MM.1S (cell line): ENCODE measurements around the gene OGFR.

ENCODE experiments used
- DNase-seq: peaks from one replicate; pipeline ENCODE4 v3.0.0-alpha.2; 2015
- H2AFZ ChIP-seq: fragments of 300-600 bp; sonication (generic); 2 replicates; pipeline ENCODE4 v1.6.0; 2016; ENCODE audit warnings: antibody characterized with exemption, low read length
- H3F3A ChIP-seq: fragments of 300-600 bp; sonication (generic); 2 replicates; pipeline ENCODE4 v1.6.1; 2016; ENCODE audit warnings: mild to moderate bottlenecking, antibody characterized with exemption, low read length, moderate library complexity, mixed read lengths; ENCODE audit not compliant: insufficient read depth
- H3K27ac ChIP-seq: fragments of 300-600 bp; sonication (generic); 2 replicates; pipeline ENCODE4 v1.5.1; 2016; ENCODE audit warnings: mild to moderate bottlenecking, low read length
- H3K27me3 ChIP-seq: fragments of 300-600 bp; sonication (generic); replicated peaks from 2 replicates; pipeline ENCODE4 v1.6.0; 2016; ENCODE audit warnings: low read length; ENCODE audit not compliant: insufficient read depth
- H3K36me3 ChIP-seq: fragments of 300-600 bp; sonication (generic); replicated peaks from 2 replicates; pipeline ENCODE4 v1.6.1; 2016; ENCODE audit warnings: mild to moderate bottlenecking, low read length, mixed read lengths; ENCODE audit not compliant: insufficient read depth
- H3K4me1 ChIP-seq: fragments of 300-600 bp; sonication (generic); 2 replicates; pipeline ENCODE4 v1.6.1; 2016; ENCODE audit warnings: low read length, mixed read lengths
- H3K4me2 ChIP-seq: fragments of 300-600 bp; sonication (generic); 2 replicates; pipeline ENCODE4 v1.6.0; 2016; ENCODE audit warnings: low read depth, low read length
- H3K4me3 ChIP-seq: fragments of 300-600 bp; sonication (generic); 2 replicates; pipeline ENCODE4 v1.5.1; 2016; ENCODE audit warnings: low read length, mixed read lengths
- H3K79me2 ChIP-seq: fragments of 300-600 bp; sonication (generic); 2 replicates; pipeline ENCODE4 v1.6.1; 2016; ENCODE audit warnings: mixed run types, low read length, mixed read lengths
- H3K9ac ChIP-seq: fragments of 300-600 bp; sonication (generic); 2 replicates; pipeline ENCODE4 v1.6.1; 2016; ENCODE audit warnings: low read length, mixed read lengths
- H3K9me2 ChIP-seq: fragments of 300-600 bp; sonication (generic); replicated peaks from 2 replicates; pipeline ENCODE4 v1.6.1; 2016; ENCODE audit warnings: mild to moderate bottlenecking, low read length, mixed read lengths; ENCODE audit not compliant: insufficient read depth
- H3K9me3 ChIP-seq: fragments of 300-600 bp; sonication (generic); replicated peaks from 2 replicates; pipeline ENCODE4 v1.6.1; 2016; ENCODE audit warnings: mild to moderate bottlenecking, low read length, mixed read lengths; ENCODE audit not compliant: insufficient read depth
- H4K20me1 ChIP-seq: fragments of 300-600 bp; sonication (generic); 2 replicates; pipeline ENCODE4 v1.6.1; 2016; ENCODE audit warnings: mild to moderate bottlenecking, low read length, moderate library complexity, mixed read lengths; ENCODE audit not compliant: insufficient read depth
- EZH2 ChIP-seq: fragments of 300-600 bp; sonication (generic); optimal IDR thresholded peaks from 2 replicates; pipeline ENCODE3; 2017; ENCODE audit warnings: low read depth, mild to moderate bottlenecking, antibody characterized with exemption, low read length, mixed read lengths
- EZH2phosphoT487 ChIP-seq: fragments of 300-600 bp; sonication (generic); IDR thresholded peaks from 2 replicates; pipeline ENCODE4 v1.6.1; 2018; ENCODE audit warnings: antibody characterized with exemption, low read length
- TF ChIP-seq, protein P1 (sequence below): fragments of 300-600 bp; sonication (generic); IDR thresholded peaks from 2 replicates; pipeline ENCODE4 v1.5.1; 2016; ENCODE audit warnings: antibody characterized with exemption, low read length, mixed read lengths

Gene OGFR

DNA sequence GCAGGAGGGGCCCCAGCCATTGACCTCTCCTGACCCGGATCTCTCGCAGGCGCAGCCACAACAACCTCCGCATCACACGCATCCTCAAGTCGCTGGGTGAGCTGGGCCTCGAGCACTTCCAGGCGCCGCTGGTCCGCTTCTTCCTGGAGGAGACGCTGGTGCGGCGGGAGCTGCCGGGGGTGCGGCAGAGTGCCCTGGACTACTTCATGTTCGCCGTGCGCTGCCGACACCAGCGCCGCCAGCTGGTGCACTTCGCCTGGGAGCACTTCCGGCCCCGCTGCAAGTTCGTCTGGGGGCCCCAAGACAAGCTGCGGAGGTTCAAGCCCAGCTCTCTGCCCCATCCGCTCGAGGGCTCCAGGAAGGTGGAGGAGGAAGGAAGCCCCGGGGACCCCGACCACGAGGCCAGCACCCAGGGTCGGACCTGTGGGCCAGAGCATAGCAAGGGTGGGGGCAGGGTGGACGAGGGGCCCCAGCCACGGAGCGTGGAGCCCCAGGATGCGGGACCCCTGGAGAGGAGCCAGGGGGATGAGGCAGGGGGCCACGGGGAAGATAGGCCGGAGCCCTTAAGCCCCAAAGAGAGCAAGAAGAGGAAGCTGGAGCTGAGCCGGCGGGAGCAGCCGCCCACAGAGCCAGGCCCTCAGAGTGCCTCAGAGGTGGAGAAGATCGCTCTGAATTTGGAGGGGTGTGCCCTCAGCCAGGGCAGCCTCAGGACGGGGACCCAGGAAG, 7.7 kb downstream of the OGFR start:
- Histone ChIP-seq H3K4me2 (no peak overlapping the region), H3K9me2 (no peaks in the 10 kb centered on the region), H3K9me3 (no peaks in the 10 kb centered on the region), H3K27me3 (peaks cover 25% of the 10 kb centered on the region), H2AFZ (no peak overlapping the region), H4K20me1 (no peaks in the 10 kb centered on the region), H3K27ac (no peak overlapping the region), H3K36me3 (0 out of 2 replicates have a peak, but pooled peaks cover 2% of the 10 kb centered on the region), H3K4me3 (no peak overlapping the region), H3F3A (no peaks in the 10 kb centered on the region), H3K4me1 (no peaks in the 10 kb centered on the region), H3K9ac (no peak overlapping the region), H3K79me2 (peaks cover 2% of the 10 kb centered on the region; the same call in 1 of the 2 replicates)
- DNase-seq, result no peak
- no peak for TF ChIP-seq EZH2

DNA sequence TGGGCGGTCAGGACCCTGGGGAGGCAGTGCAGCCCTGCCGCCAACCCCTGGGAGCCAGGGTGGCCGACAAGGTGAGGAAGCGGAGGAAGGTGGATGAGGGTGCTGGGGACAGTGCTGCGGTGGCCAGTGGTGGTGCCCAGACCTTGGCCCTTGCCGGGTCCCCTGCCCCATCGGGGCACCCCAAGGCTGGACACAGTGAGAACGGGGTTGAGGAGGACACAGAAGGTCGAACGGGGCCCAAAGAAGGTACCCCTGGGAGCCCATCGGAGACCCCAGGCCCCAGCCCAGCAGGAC, 8.2 kb downstream of the OGFR start:
- Histone ChIP-seq H3K27ac (no peak overlapping the region), H3K9me2 (no peaks in the 10 kb centered on the region), H3K36me3 (0 out of 2 replicates have a peak, but pooled peaks cover 2% of the 10 kb centered on the region), H2AFZ (no peak overlapping the region), H3K27me3 (peaks cover 30% of the 10 kb centered on the region), H3F3A (no peaks in the 10 kb centered on the region), H3K79me2 (no peaks in the 10 kb centered on the region), H3K4me3 (no peak overlapping the region), H3K4me1 (no peaks in the 10 kb centered on the region), H3K4me2 (no peak overlapping the region), H4K20me1 (no peaks in the 10 kb centered on the region), H3K9me3 (no peaks in the 10 kb centered on the region), H3K9ac (no peak overlapping the region)
- DNase-seq, result no peak
- TF ChIP-seq EZH2 (no peak), EZH2phosphoT487 (no peak)
- TF ChIP-seq, protein P1, sequence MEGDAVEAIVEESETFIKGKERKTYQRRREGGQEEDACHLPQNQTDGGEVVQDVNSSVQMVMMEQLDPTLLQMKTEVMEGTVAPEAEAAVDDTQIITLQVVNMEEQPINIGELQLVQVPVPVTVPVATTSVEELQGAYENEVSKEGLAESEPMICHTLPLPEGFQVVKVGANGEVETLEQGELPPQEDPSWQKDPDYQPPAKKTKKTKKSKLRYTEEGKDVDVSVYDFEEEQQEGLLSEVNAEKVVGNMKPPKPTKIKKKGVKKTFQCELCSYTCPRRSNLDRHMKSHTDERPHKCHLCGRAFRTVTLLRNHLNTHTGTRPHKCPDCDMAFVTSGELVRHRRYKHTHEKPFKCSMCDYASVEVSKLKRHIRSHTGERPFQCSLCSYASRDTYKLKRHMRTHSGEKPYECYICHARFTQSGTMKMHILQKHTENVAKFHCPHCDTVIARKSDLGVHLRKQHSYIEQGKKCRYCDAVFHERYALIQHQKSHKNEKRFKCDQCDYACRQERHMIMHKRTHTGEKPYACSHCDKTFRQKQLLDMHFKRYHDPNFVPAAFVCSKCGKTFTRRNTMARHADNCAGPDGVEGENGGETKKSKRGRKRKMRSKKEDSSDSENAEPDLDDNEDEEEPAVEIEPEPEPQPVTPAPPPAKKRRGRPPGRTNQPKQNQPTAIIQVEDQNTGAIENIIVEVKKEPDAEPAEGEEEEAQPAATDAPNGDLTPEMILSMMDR, result no peak

DNA sequence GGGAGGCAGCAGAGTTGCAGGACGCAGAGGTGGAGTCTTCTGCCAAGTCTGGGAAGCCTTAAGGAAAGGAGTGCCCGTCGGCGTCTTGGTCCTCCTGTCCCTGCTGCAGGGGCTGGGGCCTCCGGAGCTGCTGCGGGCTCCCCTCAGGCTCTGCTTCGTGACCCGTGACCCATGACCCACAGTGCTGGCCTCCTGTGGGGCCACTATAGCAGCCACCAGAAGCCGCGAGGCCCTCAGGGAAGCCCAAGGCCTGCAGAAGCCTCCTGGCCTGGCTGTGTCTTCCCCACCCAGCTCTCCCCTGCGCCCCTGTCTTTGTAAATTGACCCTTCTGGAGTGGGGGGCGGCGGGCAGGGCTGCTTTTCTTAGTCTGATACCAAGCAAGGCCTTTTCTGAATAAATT, 9.0 kb downstream of the OGFR start:
- no peak overlapping the region for H3K4me2 ChIP-seq
- TF ChIP-seq EZH2, result no peak
- no peak for TF ChIP-seq EZH2phosphoT487
- TF ChIP-seq, protein P1, result no peak
- no peaks in the 10 kb centered on the region for H3K79me2 ChIP-seq
- 0 out of 2 replicates have a peak, but pooled peaks cover 2% of the 10 kb centered on the region for H3K36me3 ChIP-seq
- H3K27ac ChIP-seq, result no peak overlapping the region
- no peak overlapping the region for H3K4me3 ChIP-seq
- H3K4me1 ChIP-seq, result no peaks in the 10 kb centered on the region
- H2AFZ ChIP-seq, result no peak overlapping the region
- H3K9me2 ChIP-seq, result no peaks in the 10 kb centered on the region
- H4K20me1 ChIP-seq, result no peaks in the 10 kb centered on the region
- H3K9me3 ChIP-seq, result no peaks in the 10 kb centered on the region
- H3K9ac ChIP-seq, result no peak overlapping the region
- no peak for DNase-seq
- H3K27me3 ChIP-seq, result peaks cover 37% of the 10 kb centered on the region
- no peaks in the 10 kb centered on the region for H3F3A ChIP-seq

DNA sequence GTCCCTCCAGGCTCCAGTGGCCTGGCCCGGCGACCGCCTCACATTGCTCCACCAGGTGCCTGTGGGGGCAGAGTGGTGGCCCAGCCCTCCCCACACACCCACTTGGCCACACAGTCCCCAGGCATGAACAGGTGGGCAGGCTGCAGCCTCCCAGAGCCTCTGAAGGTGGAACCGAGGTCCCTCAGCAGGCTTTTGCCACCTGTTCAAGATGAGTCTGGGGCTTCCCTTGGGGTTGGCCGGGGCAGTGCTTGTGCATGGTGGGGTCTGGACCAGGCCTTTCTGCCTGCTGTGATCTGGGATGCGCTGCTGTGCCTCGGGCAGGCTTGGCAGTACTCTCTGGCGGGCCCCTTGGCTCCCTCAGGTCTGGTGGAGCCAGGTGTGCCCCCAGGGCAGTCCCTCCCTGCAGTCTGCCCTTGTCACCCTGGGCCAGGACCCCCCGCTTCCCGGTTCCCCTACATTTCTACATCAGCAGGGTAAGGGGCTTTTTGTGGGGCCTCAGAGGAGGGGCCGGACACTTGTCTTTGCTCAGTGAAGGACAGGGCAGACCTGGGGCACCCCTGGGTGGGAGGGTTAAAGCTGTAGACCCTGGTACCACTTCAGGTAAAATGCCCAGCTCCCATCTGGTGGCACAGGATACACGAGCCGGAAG, 9.5 kb downstream of the OGFR start:
- Histone ChIP-seq H3K27ac (no peak overlapping the region), H3K4me2 (no peak overlapping the region), H3K27me3 (peaks cover 43% of the 10 kb centered on the region), H3K9ac (no peak overlapping the region), H3K79me2 (no peaks in the 10 kb centered on the region), H3K4me1 (no peaks in the 10 kb centered on the region), H3K9me3 (no peaks in the 10 kb centered on the region), H4K20me1 (no peaks in the 10 kb centered on the region), H3F3A (no peaks in the 10 kb centered on the region), H3K36me3 (no peaks in the 10 kb centered on the region), H3K4me3 (no peak overlapping the region), H2AFZ (no peak overlapping the region), H3K9me2 (no peaks in the 10 kb centered on the region)
- no peak for DNase-seq
- TF ChIP-seq, protein P1, result no peak
- no peak for TF ChIP-seq EZH2phosphoT487
